Left lung (tissue), 10 donors: Measurements from ENCODE around the gene SHCBP1L. TPM values are rescaled to one million over a fixed set of nuclear protein-coding genes. Genes with fewer than 3 reads are reported as not detected.
"Not testable (repeated sequence)": the region's sequence is repeated elsewhere in the genome, so short reads cannot be mapped to it uniquely, and the experiment has no call there.

ENCODE experiments used
- ATAC-seq: fragments of 200-7000 bp; cut with Tn5 transposase; one replicate; pipeline ENCODE4 v1.9.1; 2020; ENCODE audit warnings: moderate library complexity
- DNase-seq, 4 donors: peaks; one replicate each; pipeline ENCODE4 v3.0.0-alpha.2; 2013 to 2020
- H3K27ac ChIP-seq, 2 donors: fragments of 200-600 bp; sonication (generic) in 1 of 2; one replicate each; pipeline versions ENCODE4 v1.5.0 to v1.8.0; 2020 to 2021
- H3K27me3 ChIP-seq, 2 donors: fragments of 200-600 bp; sonication (generic) in 1 of 2; one replicate each; pipeline versions ENCODE4 v1.5.0 to v1.8.0; 2020 to 2021
- H3K36me3 ChIP-seq, 2 donors: fragments of 200-600 bp; sonication (generic) in 1 of 2; one replicate each; pipeline versions ENCODE4 v1.5.0 to v1.8.0; 2020 to 2021
- H3K4me1 ChIP-seq, 2 donors: fragments of 200-600 bp; one replicate each; pipeline ENCODE4 v1.8.0; 2021
- H3K4me3 ChIP-seq, 2 donors: fragments of 200-600 bp; sonication (generic) in 1 of 2; one replicate each; pipeline versions ENCODE4 v1.5.0 to v1.8.0; 2020 to 2021; ENCODE audit warnings: mild to moderate bottlenecking in 1 of 2
- H3K9me3 ChIP-seq, 2 donors: fragments of 200-600 bp; sonication (generic) in 1 of 2; one replicate each; pipeline versions ENCODE4 v1.5.0 to v1.8.0; 2020 to 2021
- CTCF ChIP-seq, 2 donors: fragments of 200-600 bp; sonication (generic) in 1 of 2; IDR thresholded peaks; one replicate each; pipeline versions ENCODE4 v1.5.0 to v1.8.0; 2021; ENCODE audit warnings: antibody characterized with exemption in 2 of 2
- intact Hi-C, 2 donors: fragments of 100-400 bp; cut with DNase I; formaldehyde crosslinking; loops; one replicate each; pipeline versions ENCODE4 v1.11.2 to v1.14.2; 2022
- polyA plus RNA-seq, 6 donors: library from polyadenylated mRNA; unstranded; fragments of 120-200 nt; gene quantifications; one replicate each; pipeline ENCODE4 v1.2.1, GENCODE V29; 2013; ENCODE audit not compliant: insufficient read length in 6 of 6
- total RNA-seq, 2 donors: library from RNA; stranded (reverse); fragmentation: NEBNext Ultra II Directional; extraction: Animal tissue kit (Norgen Biotek cat#: 25700); gene quantifications; one replicate each; pipeline ENCODE4 v1.2.1, GENCODE V29; 2021
- donor health status: DM: no; HTN: yes; CAD: no.
- donor health status: DM: no; HTN: no; CAD: no.

SHCBP1L gene
- total and polyA plus RNA-seq, 8 donors = 0.27 to 0.86 (median 0.58) TPM; not detected in 2

- Histone ChIP-seq H3K9me3 (no peaks in the 10 kb centered on the region), H3K4me1 (no peaks in the 10 kb centered on the region), H3K27ac (no peak overlapping the region), H3K36me3 (no peaks in the 10 kb centered on the region), H3K4me3 (no peak overlapping the region), H3K27me3 (no peaks in the 10 kb centered on the region)
- intact Hi-C loops = no loop called here
- ATAC-seq (no peak), DNase-seq (no peak)
- TF ChIP-seq CTCF (IDR thresholded peaks at IDR 0.05) = no peak
Observed at GRCh38 chr1:182917378-182917777, 35.6 kb downstream of the SHCBP1L start.

- no peak for DNase-seq
- H3K27ac ChIP-seq = no peak overlapping the region
- no peaks in the 10 kb centered on the region for H3K9me3 ChIP-seq
- H3K4me3 ChIP-seq = no peak overlapping the region
- no peaks in the 10 kb centered on the region for H3K4me1 ChIP-seq
- intact Hi-C loops = no loop called here
- H3K27me3 ChIP-seq = no peaks in the 10 kb centered on the region
- no peaks in the 10 kb centered on the region for H3K36me3 ChIP-seq
- no peak for TF ChIP-seq CTCF (IDR thresholded peaks at IDR 0.05)
- ATAC-seq = no peak
Observed at GRCh38 chr1:182913401-182913800, 39.6 kb downstream of the SHCBP1L start.

GRCh38 chr1:182910143-182910542, 42.8 kb downstream of the SHCBP1L start:
- no peaks in the 10 kb centered on the region for H3K27me3 ChIP-seq
- H3K9me3 ChIP-seq = no peaks in the 10 kb centered on the region
- H3K27ac ChIP-seq = no peak overlapping the region
- DNase-seq (no peak), ATAC-seq (no peak)
- no peak for TF ChIP-seq CTCF (IDR thresholded peaks at IDR 0.05)
- intact Hi-C loops = no loop called here
- H3K4me1 ChIP-seq = no peaks in the 10 kb centered on the region
- H3K4me3 ChIP-seq = no peak overlapping the region
- no peaks in the 10 kb centered on the region for H3K36me3 ChIP-seq

GRCh38 chr1:182909578-182909977, 43.4 kb downstream of the SHCBP1L start:
- ATAC-seq (no peak), DNase-seq (no peak)
- H3K4me1 ChIP-seq = no peaks in the 10 kb centered on the region
- no peaks in the 10 kb centered on the region for H3K36me3 ChIP-seq
- no peaks in the 10 kb centered on the region for H3K27me3 ChIP-seq
- H3K4me3 ChIP-seq = no peak overlapping the region
- no peaks in the 10 kb centered on the region for H3K9me3 ChIP-seq
- TF ChIP-seq CTCF (IDR thresholded peaks at IDR 0.05) = no peak
- intact Hi-C loops = no loop called here
- no peak overlapping the region for H3K27ac ChIP-seq

GRCh38 chr1:182905321-182905720, 47.6 kb downstream of the SHCBP1L start:
- intact Hi-C loops = no loop called here
- no peaks in the 10 kb centered on the region for H3K36me3 ChIP-seq
- H3K9me3 ChIP-seq = no peaks in the 10 kb centered on the region
- DNase-seq = no peak
- TF ChIP-seq CTCF (IDR thresholded peaks at IDR 0.05) = no peak
- no peak for ATAC-seq
- H3K4me1 ChIP-seq = no peaks in the 10 kb centered on the region
- no peaks in the 10 kb centered on the region for H3K27me3 ChIP-seq
- no peak overlapping the region for H3K27ac ChIP-seq
- no peak overlapping the region for H3K4me3 ChIP-seq

GRCh38 chr1:182901946-182902345, 51.0 kb downstream of the SHCBP1L start:
- ATAC-seq, H3K9me3 ChIP-seq: not testable (repeated sequence)

More at GRCh38 chr1:182901946-182902345, 51.0 kb downstream of the SHCBP1L start:
- H3K36me3 ChIP-seq, H3K27ac ChIP-seq, H3K4me3 ChIP-seq, H3K4me1 ChIP-seq, H3K27me3 ChIP-seq, intact Hi-C loops, DNase-seq: not testable (repeated sequence)
